ENCODE measurements around the gene RFNG.

Gene RFNG

DNA sequence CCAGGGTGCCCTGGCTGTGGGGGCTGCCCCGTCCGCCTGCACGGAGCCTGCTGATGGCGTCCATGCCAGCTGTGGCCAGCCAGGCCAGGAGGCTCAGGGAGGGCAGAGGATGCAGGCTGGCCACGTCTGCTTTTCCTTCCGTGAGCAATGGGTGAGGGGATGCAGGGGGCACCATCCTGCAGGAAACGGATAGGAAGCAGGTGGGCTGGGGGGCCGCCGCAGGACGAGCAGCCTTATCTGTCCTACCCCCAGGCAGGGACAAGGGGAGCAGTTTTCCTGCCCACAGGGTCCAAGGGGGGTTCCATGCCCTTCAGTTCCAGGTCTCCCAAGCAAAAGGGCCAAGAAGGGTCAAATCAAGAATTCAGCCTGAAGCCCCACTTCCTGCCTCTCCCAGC is 7.2 kb upstream of the RFNG start:
- Mint-ChIP-seq H3K36me3 (ENCODE audit: low read depth) (no peaks in the 10 kb centered on the region), H3K9me3 (no peaks in the 10 kb centered on the region), H3K4me1 (no peaks in the 10 kb centered on the region), H3K27ac (peak overlapping the region; percentile 36), H3K4me3 (no peak overlapping the region), H3K27me3 (ENCODE audit: low read depth, poor library complexity) (no peaks in the 10 kb centered on the region)
- DNase-seq = no peak
- TF ChIP-seq, protein P1, sequence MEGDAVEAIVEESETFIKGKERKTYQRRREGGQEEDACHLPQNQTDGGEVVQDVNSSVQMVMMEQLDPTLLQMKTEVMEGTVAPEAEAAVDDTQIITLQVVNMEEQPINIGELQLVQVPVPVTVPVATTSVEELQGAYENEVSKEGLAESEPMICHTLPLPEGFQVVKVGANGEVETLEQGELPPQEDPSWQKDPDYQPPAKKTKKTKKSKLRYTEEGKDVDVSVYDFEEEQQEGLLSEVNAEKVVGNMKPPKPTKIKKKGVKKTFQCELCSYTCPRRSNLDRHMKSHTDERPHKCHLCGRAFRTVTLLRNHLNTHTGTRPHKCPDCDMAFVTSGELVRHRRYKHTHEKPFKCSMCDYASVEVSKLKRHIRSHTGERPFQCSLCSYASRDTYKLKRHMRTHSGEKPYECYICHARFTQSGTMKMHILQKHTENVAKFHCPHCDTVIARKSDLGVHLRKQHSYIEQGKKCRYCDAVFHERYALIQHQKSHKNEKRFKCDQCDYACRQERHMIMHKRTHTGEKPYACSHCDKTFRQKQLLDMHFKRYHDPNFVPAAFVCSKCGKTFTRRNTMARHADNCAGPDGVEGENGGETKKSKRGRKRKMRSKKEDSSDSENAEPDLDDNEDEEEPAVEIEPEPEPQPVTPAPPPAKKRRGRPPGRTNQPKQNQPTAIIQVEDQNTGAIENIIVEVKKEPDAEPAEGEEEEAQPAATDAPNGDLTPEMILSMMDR (IDR thresholded peaks at IDR 0.05) = no peak

DNA sequence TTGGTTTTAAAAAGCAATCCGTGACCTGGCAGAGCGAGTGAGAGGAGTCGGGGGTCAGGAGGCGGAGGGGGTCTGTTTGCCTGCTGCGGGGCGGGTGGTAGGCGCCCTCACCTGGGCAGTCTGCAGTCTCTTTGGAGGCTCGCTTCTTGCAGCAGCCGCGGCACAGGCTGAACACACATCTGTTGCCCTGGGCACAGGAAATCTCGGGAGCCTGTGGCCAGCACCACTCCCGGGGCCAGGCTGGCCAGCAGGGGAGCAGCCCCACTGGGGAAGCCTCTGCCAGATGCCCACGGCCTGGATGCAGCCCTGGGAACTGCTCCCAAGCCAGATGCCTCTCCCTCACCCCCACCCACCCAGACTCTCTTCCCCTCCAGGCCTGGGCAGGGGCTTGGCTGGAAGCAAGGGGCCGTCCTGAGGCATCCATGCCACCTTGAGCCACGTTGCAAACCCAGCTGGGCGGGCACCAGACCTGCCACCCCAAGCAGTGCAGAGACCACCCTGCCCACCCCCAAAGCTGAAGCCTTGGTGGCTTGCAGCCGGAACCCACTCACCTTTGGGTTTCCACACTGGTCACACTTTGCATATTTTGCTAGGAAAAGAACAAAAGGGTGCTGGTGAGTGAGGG is 6.7 kb upstream of the RFNG start:
- no peak for DNase-seq
- peaks cover 3% of the 10 kb centered on the region for H3K4me1 Mint-ChIP-seq
- peak overlapping the region; percentile 36 for H3K27ac Mint-ChIP-seq
- no peaks in the 10 kb centered on the region for H3K36me3 Mint-ChIP-seq (ENCODE audit: low read depth)
- H3K27me3 Mint-ChIP-seq (ENCODE audit: low read depth, poor library complexity) = no peaks in the 10 kb centered on the region
- TF ChIP-seq, protein P1 (IDR thresholded peaks at IDR 0.05) = no peak
- H3K4me3 Mint-ChIP-seq = no peak overlapping the region
- H3K9me3 Mint-ChIP-seq = no peaks in the 10 kb centered on the region

DNA sequence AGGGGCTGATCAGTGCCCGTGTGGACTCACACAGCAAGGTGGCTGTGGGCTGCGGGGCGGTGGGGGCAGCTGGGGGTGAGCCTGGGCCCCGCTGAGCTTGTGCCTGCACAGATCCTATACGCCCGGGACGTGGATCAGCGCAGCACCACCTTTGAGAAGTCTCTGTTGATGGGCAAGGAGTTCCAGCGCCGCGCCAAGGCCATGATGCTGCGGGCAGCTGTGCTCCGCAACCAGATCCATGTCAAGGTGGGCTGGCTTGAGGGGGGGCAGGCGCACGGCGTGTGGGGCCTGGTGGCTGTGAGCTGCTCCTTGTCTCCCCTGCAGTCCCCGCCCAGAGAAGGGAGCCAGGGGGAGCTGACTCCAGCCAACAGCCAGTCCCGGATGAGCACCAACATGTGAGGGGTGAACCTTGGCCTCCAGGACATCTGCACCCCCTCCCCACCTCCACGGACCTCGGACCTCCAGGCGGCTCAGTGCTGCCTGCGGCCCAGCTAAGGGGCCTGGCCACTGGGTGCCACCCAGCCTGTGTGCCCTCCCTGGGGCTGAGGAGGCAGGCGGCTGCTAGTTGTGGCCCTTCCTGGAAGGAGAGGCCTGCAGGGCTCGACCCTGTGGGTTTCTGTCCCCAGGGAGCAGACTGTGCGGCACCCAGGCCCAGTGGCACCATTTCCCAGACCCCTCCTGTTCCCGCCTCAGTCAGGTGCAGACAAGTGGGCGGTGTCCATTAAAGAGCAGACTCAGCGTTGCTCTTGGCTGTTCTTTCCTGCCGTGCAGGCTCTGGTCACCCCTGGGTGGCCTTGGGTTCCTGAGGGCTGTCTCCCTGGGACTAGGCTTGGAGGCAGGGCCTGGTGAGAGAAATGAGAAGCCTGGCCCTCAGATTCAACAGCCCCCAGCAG is 5.4 kb upstream of the RFNG start:
- no peak for DNase-seq
- H3K4me3 Mint-ChIP-seq = no peak overlapping the region
- TF ChIP-seq, protein P1 (IDR thresholded peaks at IDR 0.05) = no peak
- no peak overlapping the region for H3K27ac Mint-ChIP-seq
- H3K36me3 Mint-ChIP-seq (ENCODE audit: low read depth) = no peaks in the 10 kb centered on the region
- H3K27me3 Mint-ChIP-seq (ENCODE audit: low read depth, poor library complexity) = no peaks in the 10 kb centered on the region
- H3K4me1 Mint-ChIP-seq = peaks cover 12% of the 10 kb centered on the region
- no peaks in the 10 kb centered on the region for H3K9me3 Mint-ChIP-seq

DNA sequence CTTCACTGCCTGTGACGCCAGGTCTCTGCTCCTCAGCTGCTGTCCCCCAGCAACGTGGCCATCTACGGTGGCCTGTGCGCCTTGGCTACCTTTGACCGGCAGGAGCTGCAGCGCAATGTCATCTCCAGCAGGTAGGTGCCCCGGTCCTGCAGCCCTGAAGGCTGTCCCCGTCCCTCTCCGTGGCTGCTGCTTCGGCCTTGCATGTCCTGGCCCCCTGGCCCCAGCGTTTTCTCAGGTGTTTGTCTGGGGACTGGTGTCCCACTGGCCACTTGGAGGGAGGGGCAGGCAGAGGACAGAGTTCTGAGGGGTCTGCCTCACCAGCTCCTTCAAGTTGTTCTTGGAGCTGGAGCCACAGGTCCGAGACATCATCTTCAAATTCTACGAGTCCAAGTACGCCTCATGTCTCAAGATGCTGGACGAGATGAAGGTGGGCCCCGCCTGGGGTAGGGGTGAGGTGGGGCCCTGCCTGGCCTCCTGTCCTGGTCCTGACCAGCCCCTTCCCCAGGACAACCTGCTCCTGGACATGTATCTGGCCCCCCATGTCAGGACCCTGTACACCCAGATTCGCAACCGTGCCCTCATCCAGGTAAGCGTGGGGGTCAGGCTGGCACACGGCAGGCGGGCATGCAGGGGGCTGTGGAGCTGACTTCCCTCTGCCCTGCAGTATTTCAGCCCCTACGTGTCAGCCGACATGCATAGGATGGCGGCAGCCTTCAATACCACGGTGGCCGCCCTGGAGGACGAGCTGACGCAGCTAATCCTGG is 4.5 kb upstream of the RFNG start:
- Mint-ChIP-seq H3K4me3 (no peak overlapping the region), H3K9me3 (no peaks in the 10 kb centered on the region), H3K27ac (no peak overlapping the region), H3K4me1 (peaks cover 12% of the 10 kb centered on the region), H3K27me3 (ENCODE audit: low read depth, poor library complexity) (no peaks in the 10 kb centered on the region), H3K36me3 (ENCODE audit: low read depth) (no peaks in the 10 kb centered on the region)
- TF ChIP-seq, protein P1 (IDR thresholded peaks at IDR 0.05) = no peak
- DNase-seq = no peak

DNA sequence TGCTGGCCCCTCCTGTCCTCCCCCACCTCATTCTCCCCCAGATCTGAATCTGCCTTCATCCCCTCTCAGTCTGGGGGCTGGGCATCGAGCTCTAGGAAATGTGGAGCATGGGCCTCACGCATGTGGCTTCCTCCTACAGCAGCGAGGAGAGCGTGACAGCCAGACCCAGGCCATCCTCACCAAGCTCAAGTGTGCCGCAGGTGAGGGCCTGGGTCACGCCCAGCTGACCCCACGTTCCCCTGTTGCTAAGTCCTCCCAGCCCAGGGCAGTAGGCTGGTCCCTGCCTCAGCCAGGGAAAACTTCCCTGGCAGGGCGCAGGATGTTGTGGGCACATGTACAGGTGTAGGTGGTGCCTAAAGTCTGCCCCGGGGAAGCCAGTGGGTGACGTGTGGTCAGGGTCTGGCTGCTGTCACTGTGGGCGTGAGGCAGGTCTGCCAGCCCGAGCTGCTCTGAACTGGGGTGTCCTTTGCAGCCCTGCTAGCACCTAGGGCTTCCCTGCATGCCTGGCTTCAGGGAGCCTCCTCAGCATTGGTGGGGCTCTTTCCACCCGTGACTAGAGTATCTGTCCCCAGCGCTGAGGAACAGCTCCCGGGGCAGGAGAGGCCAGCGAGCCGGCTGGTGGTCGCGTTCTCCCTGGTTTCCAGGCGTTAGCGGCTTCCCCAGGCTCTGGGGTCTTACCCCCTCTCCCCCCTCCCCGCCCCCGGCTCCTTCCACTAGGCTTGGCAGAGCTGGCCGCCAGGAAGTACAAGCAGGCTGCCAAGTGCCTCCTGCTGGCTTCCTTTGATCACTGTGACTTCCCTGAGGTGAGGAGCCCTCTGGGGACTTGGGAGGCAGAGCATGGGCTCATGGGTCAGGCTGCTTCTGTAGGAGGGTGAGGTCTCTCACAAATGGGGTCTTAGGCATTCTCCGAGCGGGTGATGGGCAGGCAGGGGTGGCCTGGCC is 3.7 kb upstream of the RFNG start:
- H3K27me3 Mint-ChIP-seq (ENCODE audit: low read depth, poor library complexity) = no peaks in the 10 kb centered on the region
- no peaks in the 10 kb centered on the region for H3K36me3 Mint-ChIP-seq (ENCODE audit: low read depth)
- DNase-seq = no peak
- H3K27ac Mint-ChIP-seq = no peak overlapping the region
- peak overlapping the region; percentile 25 for H3K4me3 Mint-ChIP-seq
- H3K4me1 Mint-ChIP-seq = peaks cover 18% of the 10 kb centered on the region
- TF ChIP-seq, protein P1 (IDR thresholded peaks at IDR 0.05) = no peak
- H3K9me3 Mint-ChIP-seq = no peaks in the 10 kb centered on the region

Data from nephron progenitor cell (in vitro differentiated cells).